C4-2B (cell line): ENCODE results near the gene MDM1.

Source experiments
- CTCF ChIP-seq: fragments of 450-650 bp; conservative IDR thresholded peaks from 2 replicates; pipeline ENCODE4 v1.5.1; 2017; ENCODE audit warnings: mild to moderate bottlenecking
- ZFX ChIP-seq: fragments of 450-650 bp; IDR thresholded peaks from 2 replicates; pipeline ENCODE4 v1.6.1; 2017

GRCh38 chr12:68252077-68252476 is 80.1 kb downstream of the MDM1 start:
- TF ChIP-seq CTCF: no peak
- TF ChIP-seq ZFX: no peak
